ENCODE results near the gene EPS8L1.

DNA sequence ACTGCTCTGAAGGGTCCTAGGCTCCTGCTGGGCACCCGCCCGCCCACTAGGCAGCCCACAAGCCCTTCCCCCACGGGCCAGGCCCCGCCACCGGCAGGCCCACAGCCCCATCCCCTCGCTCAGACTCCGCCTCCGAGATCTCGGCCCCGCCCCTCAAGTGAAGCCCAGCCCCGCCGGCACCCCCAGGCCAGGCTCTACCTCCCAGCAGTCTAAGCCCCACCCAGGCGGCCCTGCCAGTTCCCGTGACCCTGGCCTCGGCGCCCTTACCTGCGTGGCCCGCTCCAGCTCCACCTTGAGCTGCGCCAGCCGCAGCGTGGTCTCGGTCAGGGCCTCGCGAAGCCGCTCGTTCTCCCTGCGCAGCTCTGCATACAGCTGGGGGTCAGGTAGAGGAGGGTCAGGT is 16.3 kb downstream of the EPS8L1 start:
- TF ChIP-seq, protein P1, sequence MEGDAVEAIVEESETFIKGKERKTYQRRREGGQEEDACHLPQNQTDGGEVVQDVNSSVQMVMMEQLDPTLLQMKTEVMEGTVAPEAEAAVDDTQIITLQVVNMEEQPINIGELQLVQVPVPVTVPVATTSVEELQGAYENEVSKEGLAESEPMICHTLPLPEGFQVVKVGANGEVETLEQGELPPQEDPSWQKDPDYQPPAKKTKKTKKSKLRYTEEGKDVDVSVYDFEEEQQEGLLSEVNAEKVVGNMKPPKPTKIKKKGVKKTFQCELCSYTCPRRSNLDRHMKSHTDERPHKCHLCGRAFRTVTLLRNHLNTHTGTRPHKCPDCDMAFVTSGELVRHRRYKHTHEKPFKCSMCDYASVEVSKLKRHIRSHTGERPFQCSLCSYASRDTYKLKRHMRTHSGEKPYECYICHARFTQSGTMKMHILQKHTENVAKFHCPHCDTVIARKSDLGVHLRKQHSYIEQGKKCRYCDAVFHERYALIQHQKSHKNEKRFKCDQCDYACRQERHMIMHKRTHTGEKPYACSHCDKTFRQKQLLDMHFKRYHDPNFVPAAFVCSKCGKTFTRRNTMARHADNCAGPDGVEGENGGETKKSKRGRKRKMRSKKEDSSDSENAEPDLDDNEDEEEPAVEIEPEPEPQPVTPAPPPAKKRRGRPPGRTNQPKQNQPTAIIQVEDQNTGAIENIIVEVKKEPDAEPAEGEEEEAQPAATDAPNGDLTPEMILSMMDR (IDR thresholded peaks at IDR 0.05 in 2 of 3, conservative IDR thresholded peaks at IDR 0.05 in 1 of 3; ENCODE audit: borderline replicate concordance in 1 of 3, insufficient read depth in 1 of 3, low read depth in 2 of 3, low read length in 2 of 3): no peak
- TF ChIP-seq SP1 (IDR thresholded peaks at IDR 0.05; ENCODE audit: low read depth) (no peak), EZH2 (IDR thresholded peaks at IDR 0.05) (no peak)
- TF ChIP-seq, protein P2, sequence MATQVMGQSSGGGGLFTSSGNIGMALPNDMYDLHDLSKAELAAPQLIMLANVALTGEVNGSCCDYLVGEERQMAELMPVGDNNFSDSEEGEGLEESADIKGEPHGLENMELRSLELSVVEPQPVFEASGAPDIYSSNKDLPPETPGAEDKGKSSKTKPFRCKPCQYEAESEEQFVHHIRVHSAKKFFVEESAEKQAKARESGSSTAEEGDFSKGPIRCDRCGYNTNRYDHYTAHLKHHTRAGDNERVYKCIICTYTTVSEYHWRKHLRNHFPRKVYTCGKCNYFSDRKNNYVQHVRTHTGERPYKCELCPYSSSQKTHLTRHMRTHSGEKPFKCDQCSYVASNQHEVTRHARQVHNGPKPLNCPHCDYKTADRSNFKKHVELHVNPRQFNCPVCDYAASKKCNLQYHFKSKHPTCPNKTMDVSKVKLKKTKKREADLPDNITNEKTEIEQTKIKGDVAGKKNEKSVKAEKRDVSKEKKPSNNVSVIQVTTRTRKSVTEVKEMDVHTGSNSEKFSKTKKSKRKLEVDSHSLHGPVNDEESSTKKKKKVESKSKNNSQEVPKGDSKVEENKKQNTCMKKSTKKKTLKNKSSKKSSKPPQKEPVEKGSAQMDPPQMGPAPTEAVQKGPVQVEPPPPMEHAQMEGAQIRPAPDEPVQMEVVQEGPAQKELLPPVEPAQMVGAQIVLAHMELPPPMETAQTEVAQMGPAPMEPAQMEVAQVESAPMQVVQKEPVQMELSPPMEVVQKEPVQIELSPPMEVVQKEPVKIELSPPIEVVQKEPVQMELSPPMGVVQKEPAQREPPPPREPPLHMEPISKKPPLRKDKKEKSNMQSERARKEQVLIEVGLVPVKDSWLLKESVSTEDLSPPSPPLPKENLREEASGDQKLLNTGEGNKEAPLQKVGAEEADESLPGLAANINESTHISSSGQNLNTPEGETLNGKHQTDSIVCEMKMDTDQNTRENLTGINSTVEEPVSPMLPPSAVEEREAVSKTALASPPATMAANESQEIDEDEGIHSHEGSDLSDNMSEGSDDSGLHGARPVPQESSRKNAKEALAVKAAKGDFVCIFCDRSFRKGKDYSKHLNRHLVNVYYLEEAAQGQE (IDR thresholded peaks at IDR 0.05; ENCODE audit: low read depth): no peak

All from HCT116 (cell line).